GM18498 (cell line): Measurements from ENCODE around the gene TBC1D20.
"Not testable (repeated sequence)": the region's sequence is repeated elsewhere in the genome, so short reads cannot be mapped to it uniquely, and the experiment has no call there.

Experiments
- ATAC-seq: cut with Tn5 transposase; IDR thresholded peaks from one replicate; pipeline ENCODE4 v1.9.1; 2021; ENCODE audit warnings: mild to moderate bottlenecking, moderate library complexity; ENCODE audit not compliant: unreplicated experiment

Gene TBC1D20, protein sequence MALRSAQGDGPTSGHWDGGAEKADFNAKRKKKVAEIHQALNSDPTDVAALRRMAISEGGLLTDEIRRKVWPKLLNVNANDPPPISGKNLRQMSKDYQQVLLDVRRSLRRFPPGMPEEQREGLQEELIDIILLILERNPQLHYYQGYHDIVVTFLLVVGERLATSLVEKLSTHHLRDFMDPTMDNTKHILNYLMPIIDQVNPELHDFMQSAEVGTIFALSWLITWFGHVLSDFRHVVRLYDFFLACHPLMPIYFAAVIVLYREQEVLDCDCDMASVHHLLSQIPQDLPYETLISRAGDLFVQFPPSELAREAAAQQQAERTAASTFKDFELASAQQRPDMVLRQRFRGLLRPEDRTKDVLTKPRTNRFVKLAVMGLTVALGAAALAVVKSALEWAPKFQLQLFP

DNA sequence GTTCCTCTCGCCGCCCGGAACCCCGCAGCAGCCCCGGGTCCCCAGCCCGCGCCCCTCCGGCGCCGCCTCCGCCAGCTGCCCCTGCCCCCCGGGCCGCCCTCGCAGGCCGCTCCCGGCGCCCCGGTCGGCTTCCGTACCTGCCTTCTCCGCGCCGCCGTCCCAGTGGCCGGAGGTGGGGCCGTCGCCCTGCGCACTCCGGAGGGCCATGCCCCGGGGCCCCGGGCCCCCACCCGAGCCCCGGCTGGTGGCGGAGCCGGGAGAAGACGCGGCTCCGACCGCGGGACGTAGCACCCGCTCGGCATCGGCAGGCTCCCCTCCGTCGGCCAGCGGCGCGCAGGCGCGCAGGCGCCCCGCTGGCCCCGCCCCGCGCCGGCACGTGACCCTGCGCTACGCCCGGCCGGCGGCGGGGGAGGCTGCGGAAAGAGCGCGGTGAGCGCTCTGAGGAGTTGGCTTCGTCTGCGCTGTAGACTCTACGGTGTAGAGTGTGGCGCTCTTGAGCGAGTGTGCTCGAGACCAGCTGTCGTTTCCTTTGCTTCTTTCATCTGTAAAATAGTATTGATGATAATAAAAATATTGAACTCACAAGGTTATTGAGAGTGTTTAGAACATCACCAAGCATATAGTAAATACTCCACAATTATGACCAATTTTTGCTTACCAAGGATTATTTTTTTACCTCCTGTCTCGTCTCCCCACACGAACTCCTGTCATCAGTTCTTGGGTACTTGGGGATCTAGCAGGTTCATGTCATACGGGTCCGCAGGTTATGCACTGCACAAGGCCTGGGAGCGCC lies at the start of gene TBC1D20:
Gene TBC1D20, minus strand, starts transcription at position 335 of the 793 bp plus-strand sequence. Its CDS starts 128 bp downstream, at position 207.
- peak; percentile 92 for ATAC-seq

DNA sequence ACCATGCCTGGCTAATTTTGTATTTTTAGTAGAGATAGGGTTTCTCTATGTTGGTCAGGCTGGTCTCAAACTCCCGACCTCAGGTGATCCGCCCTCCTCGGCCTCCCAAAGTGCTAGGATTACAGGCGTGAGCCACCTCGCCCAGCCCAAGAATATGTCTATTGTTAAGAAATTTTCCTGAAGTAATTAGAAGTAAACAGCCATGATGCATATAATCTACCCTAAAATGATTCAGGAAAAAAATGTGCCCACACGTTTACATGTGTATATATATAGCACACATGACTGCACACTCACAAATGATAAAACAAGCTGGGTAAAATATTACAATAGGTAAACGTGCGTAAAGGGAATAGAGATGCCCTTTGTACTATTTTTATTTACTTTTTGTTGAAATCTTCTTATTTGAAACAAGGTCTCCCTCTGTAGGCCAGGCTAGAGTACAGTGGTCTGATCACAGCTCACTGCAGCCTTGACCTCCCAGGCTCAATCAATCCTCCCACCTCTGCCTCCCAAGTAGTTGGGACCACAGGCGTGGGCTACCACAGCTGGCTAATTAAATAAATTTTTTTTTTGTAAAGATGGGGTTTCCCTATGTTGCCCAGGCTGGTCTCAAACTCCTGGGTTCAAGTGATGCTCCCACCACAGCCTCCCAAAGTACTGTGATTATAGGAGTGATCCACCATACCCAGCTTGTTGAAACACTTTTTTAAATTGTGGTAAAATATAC lies 48.2 kb upstream of the TBC1D20 start:
- not testable (repeated sequence) for ATAC-seq

DNA sequence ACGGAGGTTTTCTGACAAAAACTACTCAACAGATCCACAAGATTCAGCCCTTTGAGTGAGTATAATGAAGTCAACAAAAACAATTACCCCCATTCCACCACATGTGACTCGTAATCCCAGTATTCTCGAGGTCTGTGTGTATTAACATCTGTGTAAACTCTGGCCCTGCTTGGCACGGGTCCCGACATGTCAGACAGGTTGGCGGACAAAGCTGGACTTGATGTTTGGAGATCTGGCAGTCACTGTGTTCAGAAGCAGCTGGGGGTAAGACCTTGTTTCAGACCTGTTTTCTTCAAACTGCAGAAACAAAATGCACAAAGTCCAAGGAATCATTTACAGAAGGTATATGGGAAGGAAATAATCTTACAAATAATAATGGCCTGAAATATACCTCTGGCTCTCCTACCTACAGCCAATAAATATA lies 46.0 kb upstream of the TBC1D20 start:
- ATAC-seq = not testable (repeated sequence)

DNA sequence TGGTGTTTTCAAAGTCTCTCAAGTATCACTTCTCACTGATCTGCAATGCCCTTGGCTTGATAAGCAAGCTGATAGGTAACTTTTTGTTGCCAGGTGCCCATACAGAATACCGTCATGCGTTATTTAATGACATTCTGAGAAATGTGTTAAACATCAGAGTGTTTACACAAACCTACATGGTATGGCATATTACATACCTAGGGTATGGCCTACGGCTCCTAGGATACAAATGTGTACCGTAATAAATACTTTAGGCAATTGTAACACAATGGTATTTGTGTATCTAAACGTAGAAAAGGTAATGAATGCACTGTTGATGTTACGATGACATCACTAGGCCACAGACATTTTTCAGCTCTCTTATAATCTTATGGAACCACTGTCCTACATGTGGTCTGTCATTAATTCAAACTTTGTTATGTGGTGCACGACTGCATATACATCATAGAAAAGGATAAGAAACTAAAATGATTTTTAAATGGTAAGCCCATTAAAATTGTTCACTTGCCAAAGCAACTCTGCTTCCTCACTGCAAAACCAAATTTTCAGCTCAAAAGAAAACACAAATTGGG lies 45.5 kb upstream of the TBC1D20 start:
- no peak for ATAC-seq

DNA sequence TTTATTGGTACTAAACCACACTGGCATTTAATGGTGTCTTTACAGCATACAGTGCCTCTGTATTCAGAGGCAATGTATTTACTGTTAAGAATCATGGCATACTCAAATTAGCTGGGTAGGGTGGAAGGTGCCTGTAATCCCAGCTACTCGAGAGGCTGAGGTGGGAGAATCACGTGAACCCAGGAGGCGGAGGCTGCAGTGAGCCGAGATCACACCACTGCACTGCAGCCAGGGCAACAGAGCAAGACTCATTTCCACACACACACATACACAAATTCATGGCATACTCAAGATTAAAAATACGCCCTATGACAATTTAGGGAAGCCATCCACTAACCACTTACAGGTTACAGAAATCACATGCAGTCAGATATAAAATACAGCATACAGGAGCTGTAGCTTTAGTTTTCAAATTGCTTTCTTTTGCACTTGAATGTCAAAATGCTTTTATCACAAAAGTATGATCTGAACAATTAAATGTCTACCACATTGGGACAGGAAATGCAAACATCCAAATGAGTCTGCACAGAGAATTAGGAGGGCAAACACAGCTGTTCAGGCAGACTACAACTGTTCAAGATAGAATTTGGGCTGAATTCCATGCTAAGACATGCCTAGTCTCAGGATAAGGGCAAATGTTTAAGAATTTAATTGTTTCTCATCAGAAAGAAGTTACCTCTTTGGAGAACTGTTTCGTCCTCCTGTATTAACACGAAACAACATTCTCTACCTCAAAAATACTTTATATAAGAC lies 44.8 kb upstream of the TBC1D20 start:
- no peak for ATAC-seq

DNA sequence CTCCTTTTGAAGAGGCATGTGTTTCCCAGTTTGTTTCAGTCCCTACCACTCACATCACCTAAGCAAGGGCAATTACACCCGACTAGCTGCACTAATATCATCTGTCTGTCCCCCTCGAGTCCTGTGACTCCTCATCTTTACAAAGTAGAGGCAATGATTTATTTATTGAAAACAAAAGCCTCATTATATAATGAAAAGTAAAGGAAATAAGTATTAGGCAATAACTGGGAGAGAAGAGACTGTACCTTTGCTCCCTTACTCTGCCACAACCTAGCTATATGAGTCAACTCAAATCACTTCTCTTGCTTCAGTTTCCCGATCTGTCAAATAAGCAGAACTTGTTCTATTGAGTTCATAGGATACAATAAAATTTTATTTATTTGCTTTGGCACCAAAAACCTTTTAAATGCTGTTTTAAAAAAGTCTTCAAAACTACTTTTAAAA lies 42.3 kb upstream of the TBC1D20 start:
- no peak for ATAC-seq

DNA sequence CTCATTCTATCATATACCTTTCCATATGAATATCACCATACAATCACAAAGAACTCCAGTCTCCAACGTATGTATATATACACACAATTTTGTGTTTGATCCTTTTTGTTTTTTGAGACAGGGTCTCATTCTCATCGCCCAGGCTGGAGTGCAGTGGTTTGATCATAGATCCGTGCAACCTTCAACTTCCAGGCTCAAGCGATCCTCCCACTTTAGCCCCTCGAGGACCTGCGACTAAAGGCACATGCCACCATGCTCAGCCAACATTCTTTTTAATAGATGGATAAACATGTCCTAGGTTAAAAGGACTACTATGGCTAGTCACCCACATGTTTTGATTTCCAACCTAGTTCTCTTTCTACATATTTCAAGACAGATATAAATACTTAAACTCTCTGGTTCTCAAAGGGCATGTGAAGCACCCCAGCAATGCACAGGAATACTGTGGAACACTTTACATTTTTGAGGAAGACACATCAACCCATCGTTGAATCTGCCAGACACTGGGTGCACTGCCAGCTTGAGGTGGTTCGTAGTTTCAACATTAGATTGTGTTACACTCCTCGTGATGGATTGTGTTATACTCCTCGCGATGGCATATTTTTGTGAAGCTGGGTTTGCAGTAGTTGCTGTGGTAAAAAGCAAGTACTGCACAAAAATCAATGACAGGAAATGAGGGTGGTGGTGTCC lies 40.9 kb upstream of the TBC1D20 start:
- no peak for ATAC-seq

DNA sequence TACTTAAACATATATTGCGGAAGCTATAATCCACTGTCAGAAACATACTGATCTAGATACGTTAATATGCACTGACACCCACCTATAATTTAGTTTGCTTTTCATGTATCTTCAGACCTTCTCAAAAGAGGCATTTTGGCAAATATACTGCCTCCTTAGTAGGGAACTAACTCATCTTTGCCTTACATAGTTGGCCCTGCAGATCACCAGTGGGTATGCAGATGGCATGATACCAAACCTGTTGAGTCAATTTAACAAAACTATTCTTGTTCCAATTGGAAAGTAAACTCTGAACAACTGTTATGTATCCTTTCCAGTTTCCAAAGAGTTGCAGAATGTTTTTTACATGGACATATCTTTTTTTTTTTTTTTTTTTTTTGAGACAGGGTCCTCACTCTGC lies 35.6 kb upstream of the TBC1D20 start:
- ATAC-seq = no peak

DNA sequence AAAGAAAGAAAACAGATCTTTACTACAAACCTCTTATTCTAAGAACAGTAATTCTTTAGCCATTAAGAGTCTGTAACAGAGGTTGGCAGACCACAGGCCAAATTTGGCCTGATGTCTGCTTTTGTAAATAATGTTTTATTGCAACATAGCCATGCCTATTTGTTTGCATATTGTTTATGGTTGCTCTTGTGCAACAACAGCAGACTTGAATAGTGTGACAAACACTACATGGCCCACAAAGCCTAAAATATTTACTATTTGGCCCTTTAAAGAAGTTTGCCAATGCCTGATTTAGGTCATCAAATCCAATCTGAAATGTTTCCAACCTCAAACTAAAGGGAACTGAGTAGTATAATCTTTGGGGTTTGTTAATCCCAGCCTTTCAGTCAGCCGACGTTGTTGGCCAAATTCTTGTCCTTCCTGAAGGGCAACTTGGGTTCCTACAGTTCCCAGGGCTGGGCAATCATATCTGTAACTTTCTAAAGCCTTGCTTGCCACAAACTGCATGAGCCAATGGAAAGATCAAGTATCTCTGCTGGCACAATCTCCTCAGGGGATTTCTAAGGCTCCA lies 33.9 kb upstream of the TBC1D20 start:
- ATAC-seq = no peak

DNA sequence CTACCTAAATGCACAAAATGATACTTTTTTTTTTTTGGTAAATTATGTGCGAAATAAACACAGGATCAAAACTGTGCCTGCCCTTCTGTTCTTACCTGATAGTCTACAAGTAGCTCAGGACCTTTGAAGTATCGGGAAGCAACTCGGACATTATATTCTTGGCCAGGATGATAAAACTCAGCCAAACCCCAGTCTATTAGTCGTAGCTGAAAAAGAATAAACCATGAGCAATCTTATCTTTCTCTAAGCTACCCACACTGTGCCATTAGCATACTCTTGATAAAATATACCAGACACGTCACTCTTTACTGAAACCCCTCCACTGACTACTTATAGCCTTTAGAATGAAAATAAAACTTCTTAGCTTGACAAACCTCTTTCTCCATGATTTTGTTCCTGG lies 29.8 kb upstream of the TBC1D20 start:
- ATAC-seq = no peak

DNA sequence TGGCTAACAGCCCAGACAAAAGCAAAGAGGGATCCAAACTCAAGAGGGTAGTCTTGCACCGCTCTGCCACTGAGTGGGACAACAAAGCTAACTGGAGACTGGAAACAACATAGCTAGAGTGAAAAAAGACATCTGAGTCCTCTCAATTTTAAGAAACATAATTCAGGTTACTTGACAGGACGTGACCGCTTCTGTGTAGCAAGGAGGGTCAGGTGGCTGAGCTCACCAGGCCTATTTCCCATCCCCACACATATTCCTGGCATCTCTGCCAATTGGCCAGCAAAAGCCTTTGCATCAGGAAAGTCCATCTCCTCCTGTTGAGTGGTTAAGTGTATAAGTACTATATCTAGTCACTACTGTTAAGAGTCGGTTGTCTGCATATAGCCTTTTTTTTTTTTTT lies 25.3 kb upstream of the TBC1D20 start:
- no peak for ATAC-seq

DNA sequence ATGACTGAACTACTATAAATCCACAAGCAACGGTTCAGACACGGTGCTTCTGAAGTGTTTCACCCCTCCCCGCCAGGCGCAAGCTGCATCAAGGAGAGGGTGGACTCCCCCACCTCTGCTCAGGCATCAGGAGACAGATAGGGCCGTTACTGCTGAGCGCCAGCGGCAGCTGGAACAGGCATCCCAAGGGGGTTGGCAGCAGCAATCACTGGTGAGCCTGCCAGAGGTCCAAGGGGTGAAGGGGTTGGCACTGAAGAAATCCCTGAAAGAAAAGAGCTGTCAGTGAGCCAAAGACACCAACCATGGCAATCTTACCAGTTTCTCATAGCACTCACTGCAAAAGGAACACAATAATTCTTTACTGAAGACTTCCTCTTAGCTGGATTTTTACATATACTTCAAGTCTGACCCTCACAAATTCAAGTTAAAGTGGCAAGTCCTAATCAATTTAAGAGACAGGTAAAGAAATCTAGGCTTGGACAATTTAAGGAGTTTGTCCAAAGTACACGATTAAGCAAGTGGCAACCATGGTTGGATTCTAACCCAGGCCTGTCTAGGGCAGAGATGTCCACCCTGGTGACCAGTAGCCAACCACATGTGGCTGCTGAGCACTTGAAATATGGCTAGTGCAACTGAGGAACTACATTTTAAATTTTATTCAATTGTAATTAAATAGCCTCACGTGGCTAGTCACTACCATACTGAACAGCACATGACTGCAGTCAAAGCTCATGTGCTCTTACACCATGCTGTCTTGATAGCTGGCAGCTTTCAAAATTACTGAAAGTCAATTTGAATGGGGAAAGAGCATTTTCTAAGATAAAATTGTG lies 21.7 kb upstream of the TBC1D20 start:
- no peak for ATAC-seq

DNA sequence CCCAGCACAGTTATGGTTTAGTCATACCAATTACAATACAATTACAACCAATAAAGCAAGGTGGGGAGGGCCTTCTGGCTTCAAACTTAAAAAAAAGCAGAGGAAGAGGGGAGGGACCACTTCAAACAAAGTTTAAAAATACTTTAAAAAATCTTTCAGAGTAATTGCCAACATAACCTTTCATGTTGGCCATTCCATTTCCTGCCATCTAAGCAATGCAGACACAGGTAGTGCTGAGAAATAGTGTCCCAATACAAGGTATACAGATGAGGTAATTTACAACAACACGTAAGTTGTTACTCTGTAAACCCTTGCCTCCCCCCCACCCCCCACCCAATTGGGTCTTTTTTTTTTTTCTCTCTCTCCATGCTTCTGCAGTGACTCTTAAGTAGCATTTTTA lies 18.8 kb upstream of the TBC1D20 start:
- ATAC-seq = no peak

DNA sequence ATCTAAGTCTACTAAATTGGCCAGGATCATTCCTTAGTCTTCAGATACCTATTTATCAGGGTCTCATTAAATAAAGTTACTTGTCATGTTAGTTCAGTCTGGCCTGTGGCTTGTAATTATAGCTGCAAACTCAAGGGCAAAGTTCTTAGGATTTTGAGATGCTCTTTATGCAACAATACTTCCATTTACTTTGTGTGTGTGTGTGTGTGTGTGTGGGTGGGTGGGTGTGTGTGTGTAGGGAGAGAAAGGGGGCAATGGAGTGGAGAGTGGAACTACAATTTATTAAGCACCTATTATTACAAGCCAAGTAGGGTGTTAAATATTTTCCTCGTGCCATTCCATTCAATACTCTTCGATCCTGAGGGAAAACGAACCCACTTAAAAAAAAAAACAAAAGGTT lies 17.7 kb upstream of the TBC1D20 start:
- ATAC-seq = no peak

DNA sequence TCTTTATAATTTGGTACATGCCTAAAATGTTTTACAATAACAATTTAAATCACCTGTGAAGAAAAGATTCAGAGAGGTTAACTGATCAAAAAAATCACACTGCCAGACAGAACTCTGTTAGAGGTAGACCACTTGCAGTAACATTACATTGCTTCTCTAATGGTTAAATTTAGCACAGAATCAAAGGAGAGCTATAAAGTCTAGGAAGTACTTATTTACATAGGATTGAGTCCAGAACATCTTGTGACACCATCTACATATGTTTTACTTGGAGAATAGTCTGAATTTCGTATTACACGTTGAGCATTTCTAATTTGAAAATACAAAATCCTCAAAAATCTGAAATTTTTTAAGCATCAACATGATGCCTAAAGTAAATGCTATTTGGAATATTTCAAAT lies 17.2 kb upstream of the TBC1D20 start:
- no peak for ATAC-seq

DNA sequence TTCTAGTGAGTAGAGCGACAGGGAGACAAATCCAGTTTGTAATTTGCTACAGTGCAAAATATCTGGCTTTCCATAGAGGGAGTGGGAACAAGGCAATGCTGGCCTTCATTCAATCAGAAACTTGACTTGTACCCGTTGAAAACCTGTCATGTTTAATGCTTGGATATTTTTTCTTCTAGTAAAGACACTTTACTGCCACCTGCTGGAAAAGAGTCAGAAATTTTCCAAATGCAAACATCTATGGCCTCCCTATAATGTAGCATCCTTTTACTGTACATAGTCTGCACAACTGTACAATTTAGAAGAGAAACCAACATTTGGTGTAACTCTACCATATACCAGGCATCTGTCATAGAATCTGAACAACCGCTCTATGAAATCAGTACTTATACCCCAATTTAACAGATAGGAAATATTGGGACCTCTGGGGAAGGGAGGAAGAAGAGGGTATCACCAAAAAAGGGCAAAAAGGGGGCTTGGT lies 16.7 kb upstream of the TBC1D20 start:
- no peak for ATAC-seq

DNA sequence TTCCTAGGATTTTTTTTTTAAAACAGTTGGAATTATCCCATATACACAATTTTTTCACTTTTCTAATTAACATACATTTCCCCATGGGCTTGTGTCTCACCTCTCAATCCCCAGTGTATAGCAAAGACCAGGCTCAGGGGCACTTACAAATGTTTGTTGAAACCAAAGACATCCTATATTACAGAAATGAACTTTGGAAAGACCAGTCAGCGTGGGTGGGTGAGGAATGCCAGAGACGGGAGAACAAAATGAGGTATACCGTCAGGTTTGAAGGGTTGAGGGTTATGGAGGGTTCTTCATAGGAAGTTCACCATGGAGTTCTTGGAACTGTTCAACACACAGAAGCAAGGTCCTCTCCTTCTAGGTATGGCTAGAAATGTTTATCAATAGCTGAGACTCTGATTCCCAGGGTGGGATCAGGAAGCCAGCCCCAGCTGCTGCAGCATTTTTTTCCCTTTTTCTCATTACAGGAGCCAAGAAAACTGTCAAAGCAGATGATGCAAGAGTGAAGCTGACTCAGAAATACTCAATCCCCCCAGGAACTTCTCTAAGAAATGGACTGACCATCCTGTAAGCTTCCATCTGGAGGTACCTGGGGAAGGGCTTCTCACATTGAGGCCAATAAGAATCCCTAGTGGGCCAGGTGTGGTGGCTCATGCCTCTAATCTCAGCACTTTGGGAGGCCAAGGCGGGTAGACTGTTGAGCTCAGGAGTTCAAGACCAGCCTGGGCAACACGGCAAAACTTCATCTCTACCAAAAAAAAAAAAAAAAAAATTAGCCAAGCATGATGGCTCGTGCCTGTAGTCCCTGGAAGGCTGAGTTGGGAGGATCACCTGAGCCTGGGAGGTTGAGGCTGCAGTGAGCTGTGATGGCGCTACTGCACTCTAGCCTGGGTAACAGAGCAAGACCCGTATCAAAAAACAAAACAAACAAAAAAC lies 15.9 kb upstream of the TBC1D20 start:
- ATAC-seq = no peak
